Inflammatory macrophage treated with lipopolysaccharide for 4 hours (primary cell): ENCODE measurements around the gene ERGIC2.
"Not testable (repeated sequence)": the region's sequence is repeated elsewhere in the genome, so short reads cannot be mapped to it uniquely, and the experiment has no call there.

Experiments used
- DNase-seq: peaks from one replicate; pipeline ENCODE4 v3.0.0-alpha.2; 2020

ERGIC2 gene

GRCh38 chr12:29380536-29381523 lies at the start of gene ERGIC2:
ERGIC2 (minus strand) TSS chr12:29381172; CDS start chr12:29371633, 9,539 bp downstream.
- peak; percentile 99 for DNase-seq

- no peak for DNase-seq
Observed at GRCh38 chr12:29430716-29431044, 49.7 kb upstream of the ERGIC2 start.

- peak; percentile 13 for DNase-seq
Observed at GRCh38 chr12:29429999-29430715, 49.2 kb upstream of the ERGIC2 start.

GRCh38 chr12:29428633-29429032 lies 47.7 kb upstream of the ERGIC2 start:
- DNase-seq, result peak; percentile 94

- peak; percentile 37 for DNase-seq
Observed at GRCh38 chr12:29427964-29428363, 47.0 kb upstream of the ERGIC2 start.

- DNase-seq, result no peak
Observed at GRCh38 chr12:29426498-29426897, 45.5 kb upstream of the ERGIC2 start.

- DNase-seq, result no peak
Observed at GRCh38 chr12:29425722-29426121, 44.8 kb upstream of the ERGIC2 start.

GRCh38 chr12:29416748-29417147 lies 35.8 kb upstream of the ERGIC2 start:
- no peak for DNase-seq

- DNase-seq, result no peak
Observed at GRCh38 chr12:29415111-29415510, 34.1 kb upstream of the ERGIC2 start.

- no peak for DNase-seq
Observed at GRCh38 chr12:29414368-29414767, 33.4 kb upstream of the ERGIC2 start.

- no peak for DNase-seq
Observed at GRCh38 chr12:29405561-29405960, 24.6 kb upstream of the ERGIC2 start.

- no peak for DNase-seq
Observed at GRCh38 chr12:29403991-29404390, 23.0 kb upstream of the ERGIC2 start.

GRCh38 chr12:29402437-29402836 lies 21.5 kb upstream of the ERGIC2 start:
- DNase-seq, result no peak

- no peak for DNase-seq
Observed at GRCh38 chr12:29398495-29398894, 17.5 kb upstream of the ERGIC2 start.

GRCh38 chr12:29396774-29397173 lies 15.8 kb upstream of the ERGIC2 start:
- DNase-seq, result no peak

- no peak for DNase-seq
Observed at GRCh38 chr12:29395356-29395755, 14.4 kb upstream of the ERGIC2 start.

- DNase-seq, result not testable (repeated sequence)
Observed at GRCh38 chr12:29390419-29390818, 9.4 kb upstream of the ERGIC2 start.

- DNase-seq, result no peak
Observed at GRCh38 chr12:29389295-29389919, 8.4 kb upstream of the ERGIC2 start.

GRCh38 chr12:29386084-29386680 lies 5.2 kb upstream of the ERGIC2 start:
- not testable (repeated sequence) for DNase-seq

- not testable (repeated sequence) for DNase-seq
Observed at GRCh38 chr12:29385194-29385593, 4.2 kb upstream of the ERGIC2 start.

GRCh38 chr12:29382251-29382650 lies 1.3 kb upstream of the ERGIC2 start:
- no peak for DNase-seq

- no peak for DNase-seq
Observed at GRCh38 chr12:29376118-29376517, 4.9 kb downstream of the ERGIC2 start.

GRCh38 chr12:29374913-29375312 lies 6.1 kb downstream of the ERGIC2 start:
- no peak for DNase-seq
